Measurements from ENCODE around the gene SKP1.

DNA sequence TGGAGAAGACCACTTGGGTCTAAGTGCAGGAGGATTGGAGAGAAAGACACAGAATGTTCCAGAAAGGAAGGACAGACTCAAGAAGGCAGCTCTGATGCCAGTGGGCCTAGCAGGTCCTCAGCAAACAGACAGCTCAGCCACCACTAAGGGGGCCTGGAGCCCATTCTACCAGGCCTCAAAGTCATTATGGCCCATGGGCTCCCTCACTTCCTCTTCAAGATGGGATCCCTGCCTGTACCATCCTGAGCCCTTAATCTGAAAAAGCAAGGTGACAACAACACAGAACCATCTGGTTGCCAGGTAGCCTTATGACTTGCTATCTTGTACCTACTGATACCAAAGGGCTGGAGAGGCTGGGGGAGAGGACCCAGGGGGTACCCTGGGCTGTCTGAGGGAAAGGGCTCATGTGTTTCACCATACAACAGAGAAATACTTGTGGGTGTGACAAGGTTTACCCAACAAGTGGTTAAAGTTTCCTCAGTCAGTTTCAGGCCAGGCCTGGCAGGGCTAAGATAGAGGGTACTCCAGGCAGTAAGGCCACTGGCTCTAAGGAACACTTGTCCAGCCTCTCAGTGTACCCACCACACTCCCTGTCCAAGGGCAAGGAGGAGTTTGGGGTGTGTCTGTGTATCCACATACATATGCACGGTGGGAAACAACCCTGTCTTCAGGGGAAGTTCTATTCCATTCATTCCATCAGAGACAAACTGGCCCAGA lies 31.6 kb downstream of the SKP1 start:
- TF ChIP-seq POLR2A (IDR thresholded peaks at IDR 0.05; ENCODE audit: low read length) (no peak), GATA1 (IDR thresholded peaks at IDR 0.05; ENCODE audit: low read depth, low read length) (no peak)
